H1 (cell line): Measurements from ENCODE around the gene SLC34A1. TPM values are rescaled to one million over a fixed set of nuclear protein-coding genes. Genes with fewer than 3 reads are reported as not detected.

Experiments used
- CTCF ChIA-PET: fragments of 300-600 bp; sonication (Branson Sonifier 250); formaldehyde crosslinking; loops from one replicate; lab custom pipeline; 2021; ENCODE audit not compliant: partially characterized antibody; lab: Charles Lee
- POLR2A ChIA-PET: fragments of 300-600 bp; sonication (Branson Sonifier 250); formaldehyde crosslinking; loops from one replicate; lab custom pipeline; 2021; ENCODE audit warnings: inconsistent platforms; ENCODE audit not compliant: partially characterized antibody; lab: Charles Lee
- DNase-seq, 2 experiments: peaks; one replicate each; pipeline versions ENCODE4 v3.0.0 to v3.0.0-alpha.2; 2010 to 2022; ENCODE audit warnings: low spot score in 2 of 2, low read depth in 1 of 2, mixed read lengths in 1 of 2
- FAIRE-seq: peaks from 2 replicates; lab custom pipeline; 2011; peaks lifted over from hg19 to GRCh38; lab: Jason Lieb, UNC
- H2AFZ ChIP-seq: 2 replicates; pipeline ENCODE4 v1.8.1; 2012; ENCODE audit warnings: low read length, inconsistent platforms
- H2AK5ac ChIP-seq: 2 replicates; pipeline ENCODE4 v1.6.1; 2013; ENCODE audit warnings: low read depth, low read length
- H2BK120ac ChIP-seq: replicated peaks from 2 replicates; pipeline ENCODE3; 2013; ENCODE audit warnings: low read depth, low read length, inconsistent platforms
- H2BK12ac ChIP-seq: 2 replicates; pipeline ENCODE4 v1.6.1; 2013; ENCODE audit warnings: low read depth, low read length
- H2BK15ac ChIP-seq: 2 replicates; pipeline ENCODE4 v1.6.1; 2013; ENCODE audit warnings: low read length
- H2BK20ac ChIP-seq: 2 replicates; pipeline ENCODE4 v1.6.1; 2013; ENCODE audit warnings: low read length
- H2BK5ac ChIP-seq: 2 replicates; pipeline ENCODE4 v1.6.1; 2013; ENCODE audit warnings: low read depth, low read length
- H3K14ac ChIP-seq: 2 replicates; pipeline ENCODE4 v1.6.1; 2013; ENCODE audit warnings: inconsistent platforms; ENCODE audit not compliant: insufficient read length
- H3K18ac ChIP-seq: 2 replicates; pipeline ENCODE4 v1.6.1; 2013; ENCODE audit warnings: low read length; ENCODE audit errors: extremely low read depth
- H3K23ac ChIP-seq: 2 replicates; pipeline ENCODE4 v1.6.1; 2013; ENCODE audit warnings: inconsistent platforms; ENCODE audit not compliant: insufficient read length
- H3K23me2 ChIP-seq: 2 replicates; pipeline ENCODE4 v1.6.1; 2013; ENCODE audit warnings: low read depth, low read length
- H3K27ac ChIP-seq: 2 replicates; pipeline ENCODE4 v1.6.1; 2011; ENCODE audit warnings: low read depth, low read length, inconsistent platforms
- H3K27me3 ChIP-seq, 4 experiments: replicated peaks in 1 of 4; 1 replicate in 1 of 4; 2 replicates in 3 of 4; pipeline versions ENCODE4 v1.6.1 to v1.8.1; 2011 to 2013; ENCODE audit warnings: low read length in 3 of 4, mild to moderate bottlenecking in 3 of 4, inconsistent platforms in 2 of 4, mixed read lengths in 2 of 4, moderate library complexity in 1 of 4; ENCODE audit not compliant: control insufficient read depth in 3 of 4, insufficient read depth in 3 of 4; ENCODE audit errors: extremely low read depth in 1 of 4
- H3K36me3 ChIP-seq, 4 experiments: 2 replicates each; pipeline versions ENCODE4 v1.6.1 to v1.8.1; 2011 to 2013; ENCODE audit warnings: mild to moderate bottlenecking in 4 of 4, low read length in 3 of 4, moderate library complexity in 2 of 4, control low read depth in 1 of 4, inconsistent platforms in 1 of 4; ENCODE audit not compliant: insufficient read depth in 4 of 4, control insufficient read depth in 2 of 4
- H3K4ac ChIP-seq: replicated peaks from 2 replicates; pipeline ENCODE3; 2013; ENCODE audit warnings: low read length, low read depth, mixed read lengths, inconsistent platforms; ENCODE audit not compliant: insufficient read length
- H3K4me1 ChIP-seq, 4 experiments: replicated peaks in 1 of 4; 1 replicate in 1 of 4; 2 replicates in 3 of 4; pipeline versions ENCODE4 v1.6.1 to v1.8.1; 2011 to 2013; ENCODE audit warnings: low read length in 3 of 4, inconsistent platforms in 2 of 4, mixed read lengths in 1 of 4; ENCODE audit not compliant: insufficient read depth in 4 of 4, control insufficient read depth in 3 of 4
- H3K4me2 ChIP-seq, 2 experiments: 2 replicates each; pipeline versions ENCODE4 v1.6.1 to v1.8.1; 2011 to 2013; ENCODE audit warnings: low read depth in 2 of 2, low read length in 2 of 2, control low read depth in 1 of 2, inconsistent platforms in 1 of 2, mild to moderate bottlenecking in 1 of 2; ENCODE audit not compliant: insufficient read depth in 1 of 2
- H3K4me3 ChIP-seq, 4 experiments: fragments of 200-600, 300-600 bp in 1 of 4; sonication (generic), shearing (Covaris generic), sonication (Bioruptor Twin) in 1 of 4; 2 replicates each; pipeline versions ENCODE4 v1.5.1 to v1.8.1; 2011 to 2016; ENCODE audit warnings: low read length in 4 of 4, low read depth in 3 of 4, control low read depth in 2 of 4, inconsistent platforms in 2 of 4, mild to moderate bottlenecking in 2 of 4, mixed read lengths in 1 of 4, moderate library complexity in 1 of 4; ENCODE audit not compliant: insufficient read depth in 2 of 4; ENCODE audit errors: extremely low read depth in 1 of 4
- H3K56ac ChIP-seq: replicated peaks from 2 replicates; pipeline ENCODE3; 2013; ENCODE audit warnings: low read depth, mild to moderate bottlenecking, mixed read lengths, low read length, inconsistent platforms; ENCODE audit not compliant: insufficient read length
- H3K79me1 ChIP-seq: 2 replicates; pipeline ENCODE4 v1.6.1; 2013; ENCODE audit warnings: low read depth, low read length, control low read depth
- H3K79me2 ChIP-seq, 2 experiments: 2 replicates each; pipeline versions ENCODE4 v1.6.1 to v1.8.1; 2012 to 2013; ENCODE audit warnings: low read length in 2 of 2, mild to moderate bottlenecking in 2 of 2, inconsistent platforms in 1 of 2; ENCODE audit not compliant: insufficient read depth in 2 of 2, control insufficient read depth in 1 of 2
- H3K9ac ChIP-seq, 4 experiments: replicated peaks in 1 of 4; 1 replicate in 1 of 4; 2 replicates in 3 of 4; pipeline versions ENCODE4 v1.6.1 to v1.8.1; 2011 to 2013; ENCODE audit warnings: low read depth in 3 of 4, low read length in 3 of 4, control low read depth in 2 of 4, mild to moderate bottlenecking in 2 of 4, moderate library complexity in 2 of 4, inconsistent platforms in 1 of 4; ENCODE audit errors: extremely low read depth in 1 of 4
- H3K9me3 ChIP-seq, 2 experiments: 2 replicates each; pipeline versions ENCODE4 v1.6.1 to v1.8.1; 2012 to 2013; ENCODE audit warnings: mild to moderate bottlenecking in 2 of 2, moderate library complexity in 2 of 2, control low read depth in 1 of 2, inconsistent platforms in 1 of 2, low read depth in 1 of 2, low read length in 1 of 2, mixed read lengths in 1 of 2; ENCODE audit not compliant: insufficient read depth in 2 of 2
- H4K20me1 ChIP-seq, 2 experiments: replicated peaks in 1 of 2; 2 replicates each; pipeline versions ENCODE3 to v1.8.1; 2011 to 2013; ENCODE audit warnings: inconsistent platforms in 2 of 2, low read length in 2 of 2, mild to moderate bottlenecking in 1 of 2; ENCODE audit not compliant: insufficient read depth in 2 of 2, control insufficient read depth in 1 of 2
- H4K5ac ChIP-seq: 2 replicates; pipeline ENCODE4 v1.6.1; 2013; ENCODE audit warnings: low read length, low read depth, mixed read lengths, inconsistent platforms; ENCODE audit not compliant: insufficient read length
- H4K8ac ChIP-seq: 2 replicates; pipeline ENCODE4 v1.8.0; 2013; ENCODE audit warnings: mild to moderate bottlenecking, moderate library complexity, low read length, inconsistent platforms; ENCODE audit not compliant: insufficient read depth; ENCODE audit errors: extremely low read depth
- H4K91ac ChIP-seq: replicated peaks from 2 replicates; pipeline ENCODE3; 2013; ENCODE audit warnings: low read length, mixed read lengths, inconsistent platforms; ENCODE audit not compliant: insufficient read length
- BACH1 ChIP-seq: IDR thresholded peaks from 2 replicates; pipeline ENCODE4 v1.6.1; 2012; ENCODE audit warnings: low read length, improper control_type of control experiment
- EGR1 ChIP-seq: IDR thresholded peaks from 2 replicates; pipeline ENCODE4 v1.6.1; 2011; ENCODE audit warnings: low read depth, low read length, borderline replicate concordance
- NRF1 ChIP-seq: IDR thresholded peaks from 2 replicates; pipeline ENCODE4 v1.6.1; 2011; ENCODE audit warnings: mild to moderate bottlenecking, low read depth, low read length, improper control_type of control experiment
- RFX5 ChIP-seq: IDR thresholded peaks from 2 replicates; pipeline ENCODE4 v1.6.1; 2011; ENCODE audit warnings: low read depth, low read length, improper control_type of control experiment, borderline replicate concordance
- SIN3A ChIP-seq, 2 experiments: IDR thresholded peaks in 1 of 2; conservative IDR thresholded peaks in 1 of 2; 2 replicates each; pipeline ENCODE4 v1.6.1; 2011 to 2012; ENCODE audit warnings: low read length in 2 of 2, improper control_type of control experiment in 1 of 2, low read depth in 1 of 2, mild to moderate bottlenecking in 1 of 2
- SIRT6 ChIP-seq: IDR thresholded peaks from one replicate; pipeline ENCODE4 v1.7.1; 2012; ENCODE audit warnings: low read length, inconsistent platforms
- SP1 ChIP-seq: IDR thresholded peaks from 2 replicates; pipeline ENCODE4 v1.6.1; 2011; ENCODE audit warnings: low read depth, low read length
- TCF12 ChIP-seq: IDR thresholded peaks from 2 replicates; pipeline ENCODE4 v1.6.1; 2011; ENCODE audit warnings: low read depth, mild to moderate bottlenecking, low read length
- WGBS, 2 experiments: shearing (Covaris generic) in 1 of 2; methylation state at CpG; one replicate each; pipeline versions ENCODE4 v1.1.6 to v1.1.7; 2013 to 2015; ENCODE audit warnings: low lambda C conversion rate in 2 of 2, mixed read lengths in 2 of 2, inconsistent platforms in 1 of 2, low coverage in 1 of 2, missing lambda C conversion rate in 1 of 2; ENCODE audit not compliant: insufficient replicate concordance in 2 of 2, insufficient coverage in 1 of 2, insufficient read length in 1 of 2; ENCODE audit errors: extremely low coverage in 1 of 2, missing lambda C conversion rate in 1 of 2; 5-methylcytosine and 5-hydroxymethylcytosine counted together
- polyA plus RNA-seq, 7 experiments: library from polyadenylated mRNA; depleted of rRNA in 3 of 7; stranded (reverse) in 5 of 7; unstranded in 2 of 7; fragments of >200 nt in 5 of 7; fragments of 200-250 nt in 2 of 7; gene quantifications; 1 replicate in 5 of 7; 2 replicates in 1 of 7; 4 replicates in 1 of 7; pipeline versions ENCODE4 v1.2.1 to v1.2.3, GENCODE V29; 2011 to 2013; ENCODE audit warnings: missing spikeins in 2 of 7, mixed read lengths in 2 of 7
- total RNA-seq: library from RNA; stranded (reverse); fragmentation: NEBNext Ultra II Directional; extraction: Animal tissue kit (Norgen Biotek cat#: 25700); gene quantifications from 2 replicates; pipeline ENCODE4 v1.2.1, GENCODE V29; 2021
- TF ChIP-seq, protein P1 (sequence below), 3 experiments: IDR thresholded peaks; 1 replicate in 2 of 3; 2 replicates in 1 of 3; pipeline versions ENCODE4 v1.5.1 to v1.6.1; 2011; ENCODE audit warnings: low read length in 3 of 3, mild to moderate bottlenecking in 3 of 3, inconsistent platforms in 2 of 3, low read depth in 1 of 3, moderate library complexity in 1 of 3; ENCODE audit not compliant: insufficient read depth in 1 of 3; ENCODE audit errors: control extremely low read depth in 1 of 3

Gene SLC34A1
- total and polyA plus RNA-seq, 2 of the 8 experiments (the other 6 are each of a cell fraction or from before 2014, with no cell fraction given), result not detected

DNA sequence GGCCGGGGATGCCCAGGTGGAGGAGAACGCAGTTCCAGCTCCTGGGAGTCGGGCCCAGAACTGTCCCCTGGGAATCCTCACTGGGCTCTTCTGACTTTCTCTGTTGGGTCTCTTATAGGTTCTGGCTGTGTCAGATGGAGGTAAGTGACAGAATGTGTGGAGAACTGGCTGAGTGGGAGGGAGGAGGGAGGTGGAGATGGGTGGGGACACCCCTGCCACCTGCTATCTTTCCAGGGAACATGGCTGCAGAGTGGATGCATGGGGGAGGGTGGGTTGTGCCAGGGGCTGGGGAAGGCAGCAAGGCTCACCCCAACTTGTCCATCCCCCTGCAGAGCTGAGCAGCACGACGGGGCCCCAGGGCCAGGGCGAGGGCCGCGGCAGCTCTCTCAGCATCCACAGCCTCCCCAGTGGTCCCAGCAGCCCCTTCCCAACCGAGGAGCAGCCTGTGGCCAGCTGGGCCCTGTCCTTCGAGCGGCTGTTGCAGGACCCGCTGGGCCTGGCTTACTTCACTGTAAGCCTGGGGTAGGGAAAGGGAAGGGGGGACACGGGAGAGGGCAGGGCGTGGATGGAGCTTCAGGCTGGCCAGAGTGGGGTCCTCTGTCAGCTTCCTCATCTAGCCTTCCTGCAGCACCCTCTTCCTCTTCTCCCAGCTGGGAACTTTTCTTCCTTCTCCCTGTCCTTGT, 18.2 kb upstream of the SLC34A1 start:
- H3K23ac ChIP-seq, result no peak overlapping the region
- TF ChIP-seq SIRT6 (no peak), BACH1 (no peak), SIN3A (conservative IDR thresholded peaks at IDR 0.05 in 1 of 2, IDR thresholded peaks at IDR 0.05 in 1 of 2; ENCODE audit: low read depth in 1 of 2, low read length in 2 of 2) (no peak), SP1 (no peak), TCF12 (no peak), NRF1 (no peak), RFX5 (no peak), EGR1 (no peak)
- TF ChIP-seq, protein P1, sequence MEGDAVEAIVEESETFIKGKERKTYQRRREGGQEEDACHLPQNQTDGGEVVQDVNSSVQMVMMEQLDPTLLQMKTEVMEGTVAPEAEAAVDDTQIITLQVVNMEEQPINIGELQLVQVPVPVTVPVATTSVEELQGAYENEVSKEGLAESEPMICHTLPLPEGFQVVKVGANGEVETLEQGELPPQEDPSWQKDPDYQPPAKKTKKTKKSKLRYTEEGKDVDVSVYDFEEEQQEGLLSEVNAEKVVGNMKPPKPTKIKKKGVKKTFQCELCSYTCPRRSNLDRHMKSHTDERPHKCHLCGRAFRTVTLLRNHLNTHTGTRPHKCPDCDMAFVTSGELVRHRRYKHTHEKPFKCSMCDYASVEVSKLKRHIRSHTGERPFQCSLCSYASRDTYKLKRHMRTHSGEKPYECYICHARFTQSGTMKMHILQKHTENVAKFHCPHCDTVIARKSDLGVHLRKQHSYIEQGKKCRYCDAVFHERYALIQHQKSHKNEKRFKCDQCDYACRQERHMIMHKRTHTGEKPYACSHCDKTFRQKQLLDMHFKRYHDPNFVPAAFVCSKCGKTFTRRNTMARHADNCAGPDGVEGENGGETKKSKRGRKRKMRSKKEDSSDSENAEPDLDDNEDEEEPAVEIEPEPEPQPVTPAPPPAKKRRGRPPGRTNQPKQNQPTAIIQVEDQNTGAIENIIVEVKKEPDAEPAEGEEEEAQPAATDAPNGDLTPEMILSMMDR (IDR thresholded peaks at IDR 0.05; ENCODE audit: control extremely low read depth in 1 of 3, insufficient read depth in 1 of 3, low read depth in 1 of 3, low read length in 3 of 3), result no peak

More for the DNA sequence above, 18.2 kb upstream of the SLC34A1 start:
- Histone ChIP-seq H3K79me2 (no peaks in the 10 kb centered on the region), H4K20me1 (peaks cover 0 to 8% of the 10 kb centered on the region in 2 experiments), H3K9me3 (no peaks in the 10 kb centered on the region), H3K4ac (peak overlapping the region; percentile 99), H3K79me1 (peaks cover 7% of the 10 kb centered on the region; the same call in 1 of the 2 replicates), H2BK20ac (peak overlapping the region; percentile 86), H3K4me3 (peak overlapping the region; percentile 43 to 65 (median 52); a peak in 5 of 8 replicates), H2BK120ac (peak overlapping the region; percentile 85), H3K4me1 (peaks cover 8 to 36% (median 30%) of the 10 kb centered on the region in 4 experiments), H2BK12ac (peak overlapping the region; percentile 96), H4K8ac (no peak overlapping the region; the same call in 1 of the 2 replicates), H3K14ac (no peak overlapping the region), H3K18ac (peak overlapping the region; percentile 95), H3K27me3 (peaks cover 1 to 17% (median 14%) of the 10 kb centered on the region in 4 experiments; a peak in 5 of 7 replicates), H2BK15ac (peak overlapping the region; percentile 97; the same call in 1 of the 2 replicates), H3K9ac (peak overlapping the region in 3 of 4 experiments; percentile 45 to 62 (median 50); a peak in 6 of 7 replicates), H2AFZ (no peak overlapping the region), H3K27ac (peak overlapping the region; percentile 72), H4K91ac (peak overlapping the region; percentile 96), H4K5ac (peak overlapping the region; percentile 97), H3K4me2 (peak overlapping the region; percentile 80 to 86), H3K23me2 (peaks cover 19% of the 10 kb centered on the region; the same call in 1 of the 2 replicates), H2BK5ac (peak overlapping the region; percentile 95), H3K56ac (peak overlapping the region; percentile 74), H2AK5ac (peak overlapping the region; percentile 17; the same call in 1 of the 2 replicates), H3K36me3 (no peaks in the 10 kb centered on the region)
- WGBS, 2 experiments, result 77% methylated on average over 14 of the region's 14 CpGs; no CpG with 5 or more reads in 1 of the 2 experiments
- ChIA-PET POLR2A (interaction anchor here (0.8 to 5.9 kb wide), 15 partner anchors 13 to 233 kb away, joined by 3 to 66 read pairs (median 4); partner anchors contain the start of genes GRK6, LMAN2, MXD3 and NSD1), CTCF (interaction anchor here (0.6 to 16.9 kb wide), 13 partner anchors 12 to 301 kb away, joined by 3 to 363 read pairs (median 5); partner anchors contain the start of genes LMAN2, MXD3, PRR7 and RGS14)
- FAIRE-seq (no peak), DNase-seq (no peak)
